GM19467 (cell line): ENCODE results near the gene PON1.

ENCODE experiments used
- ATAC-seq: cut with Tn5 transposase; IDR thresholded peaks from one replicate; pipeline ENCODE4 v1.9.1; 2021; ENCODE audit warnings: mild to moderate bottlenecking, moderate library complexity; ENCODE audit not compliant: unreplicated experiment

PON1 gene

GRCh38 chr7:95261895-95262415 lies 62.4 kb downstream of the PON1 start:
- ATAC-seq, result no peak

DNA sequence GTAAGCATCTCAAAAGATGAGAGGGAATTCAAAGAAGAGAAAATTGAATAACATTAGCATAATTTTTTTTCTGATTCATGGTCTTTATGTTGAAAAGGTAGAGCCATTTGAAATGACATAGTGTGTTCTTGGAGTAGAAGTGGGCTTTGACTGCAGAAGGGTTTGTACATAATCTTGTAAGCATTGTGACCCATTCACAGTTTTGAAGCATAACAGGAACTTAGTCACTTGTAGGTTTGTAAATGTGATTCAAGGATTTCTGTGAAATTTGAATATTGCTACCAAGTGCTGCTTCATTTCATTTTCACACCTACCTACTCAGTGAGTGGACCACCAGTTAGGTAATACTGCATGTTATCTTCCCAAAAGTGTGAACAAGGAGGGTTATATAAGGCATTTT lies 68.6 kb downstream of the PON1 start:
- ATAC-seq, result no peak

GRCh38 chr7:95253986-95254385 lies 70.3 kb downstream of the PON1 start:
- ATAC-seq, result no peak

- ATAC-seq, result no peak
These were observed 72.4 kb downstream of the PON1 start for GRCh38 chr7:95251966-95252365.

GRCh38 chr7:95250571-95250970 lies 73.8 kb downstream of the PON1 start:
- ATAC-seq, result no peak
